K562 (cell line): ENCODE measurements around the gene NTRK3. TPM values are rescaled to one million over a fixed set of nuclear protein-coding genes. Genes with fewer than 3 reads are reported as not detected.

ENCODE experiments used
- ATAC-seq: fragments of 200-7000 bp; cut with Tn5 transposase; 3 replicates; pipeline ENCODE4 v1.9.1; 2020; ENCODE audit warnings: moderate library complexity
- BruUV-seq: library from RNA; stranded (reverse); fragments of 400-500 nt; replicated peaks from 2 replicates; lab custom pipeline; 2021; lab: Mats Ljungman, UMichigan
- CTCF ChIA-PET: fragments of 300-600 bp; formaldehyde crosslinking; extraction: SDS; loops from one replicate; lab custom pipeline; 2021; ENCODE audit warnings: low intra/inter-chr PET ratio; lab: Yijun Ruan, JAX
- POLR2A ChIA-PET: fragments of 300-600, 350-650 bp; sonication (Branson Sonifier 250); formaldehyde crosslinking; extraction: SDS; loops from one replicate; lab custom pipeline; 2021; ENCODE audit warnings: antibody characterized with exemption, inconsistent platforms; lab: Yijun Ruan, JAX
- DNase-seq, 4 experiments: peaks; one replicate each; pipeline versions ENCODE4 v3.0.0 to v3.0.0-alpha.2; 2011 to 2018; ENCODE audit warnings: low spot score in 3 of 4, mixed read lengths in 3 of 4; ENCODE audit errors: extremely low read depth in 1 of 4
- FAIRE-seq: peaks from 2 replicates; lab custom pipeline; 2011; peaks lifted over from hg19 to GRCh38; lab: Jason Lieb, UNC
- H2AFZ ChIP-seq: 2 replicates; pipeline ENCODE4 v1.6.0; 2011; ENCODE audit warnings: low read depth, low read length, control low read depth, inconsistent platforms
- H3K27ac ChIP-seq: fragments of 200-600 bp; 3 replicates; pipeline ENCODE4 v1.8.0; 2011; ENCODE audit warnings: low read depth, mild to moderate bottlenecking, control low read depth, inconsistent platforms, low read length, moderate library complexity, mixed read lengths; ENCODE audit errors: extremely low read depth
- H3K27me3 ChIP-seq, 2 experiments: fragments of 300-600 bp in 1 of 2; 2 replicates in 1 of 2; 3 replicates in 1 of 2; pipeline versions ENCODE4 v1.6.0 to v1.8.0; 2011; ENCODE audit warnings: inconsistent platforms in 2 of 2, low read length in 2 of 2, mild to moderate bottlenecking in 1 of 2, mixed read lengths in 1 of 2, moderate library complexity in 1 of 2; ENCODE audit not compliant: control insufficient read depth in 2 of 2, insufficient read depth in 2 of 2
- H3K36me3 ChIP-seq: fragments of 300-600 bp; 3 replicates; pipeline ENCODE4 v1.8.0; 2011; ENCODE audit warnings: mild to moderate bottlenecking, low read length, inconsistent platforms; ENCODE audit not compliant: control insufficient read depth, insufficient read depth
- H3K4me1 ChIP-seq, 2 experiments: fragments of 200-600 bp in 1 of 2; replicated peaks in 1 of 2; 2 replicates in 1 of 2; 3 replicates in 1 of 2; pipeline versions ENCODE4 v1.5.1 to v1.8.0; 2011; ENCODE audit warnings: inconsistent platforms in 2 of 2, low read length in 2 of 2, mild to moderate bottlenecking in 1 of 2, mixed read lengths in 1 of 2, moderate library complexity in 1 of 2; ENCODE audit not compliant: control insufficient read depth in 2 of 2, insufficient read depth in 2 of 2
- H3K4me2 ChIP-seq: 2 replicates; pipeline ENCODE4 v1.6.1; 2011; ENCODE audit warnings: low read length, control low read depth, inconsistent platforms, mixed read lengths; ENCODE audit not compliant: insufficient read depth
- H3K4me3 ChIP-seq: fragments of 200-600 bp; sonication (generic), shearing (Covaris generic); 2 replicates; pipeline ENCODE4 v1.5.1; 2016; ENCODE audit warnings: control low read depth, inconsistent platforms
- H3K79me2 ChIP-seq: fragments of 200-600 bp; 3 replicates; pipeline ENCODE4 v1.8.0; 2011; ENCODE audit warnings: low read length, inconsistent platforms; ENCODE audit not compliant: control insufficient read depth, insufficient read depth
- H3K9ac ChIP-seq, 2 experiments: 2 replicates each; pipeline versions ENCODE4 v1.6.0 to v1.6.1; 2011; ENCODE audit warnings: low read depth in 2 of 2, low read length in 2 of 2, control low read depth in 1 of 2, inconsistent platforms in 1 of 2, mild to moderate bottlenecking in 1 of 2, mixed read lengths in 1 of 2; ENCODE audit not compliant: insufficient read depth in 1 of 2
- H3K9me1 ChIP-seq: one replicate; pipeline ENCODE4 v1.6.0; 2011; ENCODE audit warnings: inconsistent platforms, mild to moderate bottlenecking, low read length, moderate library complexity; ENCODE audit not compliant: control insufficient read depth, insufficient read depth
- H3K9me3 ChIP-seq: replicated peaks from 2 replicates; pipeline ENCODE4 v1.5.1; 2011; ENCODE audit warnings: low read depth, low read length, inconsistent platforms; ENCODE audit not compliant: control insufficient read depth, insufficient read depth
- H4K20me1 ChIP-seq: replicated peaks from 2 replicates; pipeline ENCODE4 v1.6.1; 2011; ENCODE audit warnings: low read length, inconsistent platforms, mixed read lengths; ENCODE audit not compliant: control insufficient read depth, insufficient read depth
- CC2D1A ChIP-seq: fragments of 450-650 bp; IDR thresholded peaks from 2 replicates; pipeline ENCODE4 v1.6.1; 2017; ENCODE audit warnings: mild to moderate bottlenecking
- KAT2B ChIP-seq: IDR thresholded peaks from one replicate; pipeline ENCODE4 v1.6.1; 2012; ENCODE audit warnings: low read depth, mild to moderate bottlenecking, control low read depth, inconsistent platforms, low read length, moderate library complexity
- MTF1 ChIP-seq: fragments of 250-450 bp; sonication (Bioruptor Pico); IDR thresholded peaks from 2 replicates; pipeline ENCODE4 v1.9.0; 2021; ENCODE audit warnings: moderate library complexity, mild to moderate bottlenecking, inconsistent platforms, borderline replicate concordance
- ZNF23 ChIP-seq: fragments of 250-450 bp; sonication (Bioruptor Pico); IDR thresholded peaks from 2 replicates; pipeline ENCODE4 v1.4.0; 2020; ENCODE audit warnings: mild to moderate bottlenecking
- ZNF589 ChIP-seq: fragments of 200-800 bp; sonication (Bioruptor generic); IDR thresholded peaks from 2 replicates; pipeline ENCODE4 v1.6.1; 2016; ENCODE audit warnings: low read depth, missing genetic modification characterization, missing compliant biosample characterization
- WGBS: fragments of 100-300 bp; shearing (Covaris generic); methylation state at CpG from one replicate; pipeline ENCODE4 v1.1.6; 2016; ENCODE audit warnings: low coverage, mixed read lengths; ENCODE audit not compliant: insufficient coverage; ENCODE audit errors: missing lambda C conversion rate; 5-methylcytosine and 5-hydroxymethylcytosine counted together
- in situ Hi-C: fragments of 300-500 bp; cut with MboI; formaldehyde crosslinking; loops from 4 replicates; pipeline ENCODE4 v1.15.0; 2018; ENCODE audit warnings: inconsistent platforms, mixed read lengths
- intact Hi-C: fragments of 100-400 bp; cut with micrococcal nuclease; formaldehyde crosslinking; loops from 2 replicates; pipeline ENCODE4 v1.14.2; 2022
- polyA plus RNA-seq, 8 experiments: library from polyadenylated mRNA; depleted of rRNA in 4 of 8; stranded (reverse) in 5 of 8; unstranded in 3 of 8; fragments of >200 nt; fragmentation: Nextera tagmentation in 2 of 8; fragmentation: Illumina TruSeq in 1 of 8; extraction: Ambion mirVana in 2 of 8; extraction: Trizol in 1 of 8; gene quantifications; 2 replicates each; pipeline versions ENCODE4 v1.2.1 to v1.2.3, GENCODE V29; 2011 to 2014; ENCODE audit warnings: inconsistent platforms in 1 of 8, missing spikeins in 1 of 8
- total RNA-seq, 7 experiments: library from RNA; depleted of rRNA in 6 of 7; stranded (reverse); fragments of >200 nt in 6 of 7; fragmentation: Illumina TruSeq in 2 of 7; extraction: Trizol in 2 of 7; gene quantifications; 2 replicates each; pipeline versions ENCODE4 v1.2.1 to v1.2.3, GENCODE V29; 2011 to 2021; ENCODE audit warnings: low replicate concordance in 1 of 7
- TF ChIP-seq, protein P1 (sequence below): fragments of 450-650 bp; formaldehyde crosslinking; IDR thresholded peaks from 2 replicates; pipeline ENCODE4 v1.4.0; 2020; ENCODE audit warnings: mild to moderate bottlenecking, mixed read lengths
- TF ChIP-seq, protein P2 (sequence below): fragments of 450-650 bp; IDR thresholded peaks from 2 replicates; pipeline ENCODE4 v1.6.1; 2016; ENCODE audit warnings: mild to moderate bottlenecking, moderate library complexity
- TF ChIP-seq, protein P3 (sequence below): sonication (generic); formaldehyde crosslinking; IDR thresholded peaks from 2 replicates; pipeline ENCODE4 v1.8.1; 2023; ENCODE audit warnings: mild to moderate bottlenecking, missing genetic modification reagents, moderate library complexity

NTRK3 gene
- total and polyA plus RNA-seq, 9 of the 15 experiments (the other 6 are each of a cell fraction or from before 2014, with no cell fraction given) = 0.11 to 0.13 TPM; not detected in 7

DNA sequence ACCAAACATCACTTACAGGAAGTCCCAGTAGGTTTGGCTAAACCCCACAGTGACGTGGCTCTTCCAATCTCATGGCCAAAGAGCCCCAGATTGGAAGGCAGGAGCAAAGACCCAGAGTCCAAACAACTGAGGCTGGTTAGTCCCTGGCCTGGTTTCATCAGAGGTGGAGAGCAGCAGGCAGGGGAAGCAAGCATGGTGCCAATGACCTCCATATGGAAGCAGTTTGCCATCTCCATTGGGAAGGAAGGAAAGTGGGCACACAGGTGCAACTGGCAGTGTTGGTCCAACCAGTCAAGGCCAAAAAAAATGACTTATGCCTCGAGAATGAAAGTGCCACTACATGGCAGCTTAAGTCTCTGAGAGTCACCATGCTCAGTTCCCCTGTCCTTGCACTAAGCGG is 175.9 kb downstream of the NTRK3 start:
- DNase-seq = no peak
- no peak overlapping the region for H3K27ac ChIP-seq
- no peaks in the 10 kb centered on the region for H3K4me1 ChIP-seq
- H3K9me1 ChIP-seq = no peaks in the 10 kb centered on the region
- 0% methylated on average over 3 of the region's 3 CpGs for WGBS
- peaks cover 0 to 9% of the 10 kb centered on the region in 2 experiments; a peak in 1 of 5 replicates for H3K27me3 ChIP-seq
- no peak overlapping the region for H3K9ac ChIP-seq
- no peaks in the 10 kb centered on the region for H3K36me3 ChIP-seq
- H3K4me2 ChIP-seq = no peak overlapping the region
- in situ Hi-C loops = no loop called here
- no peak overlapping the region for H3K4me3 ChIP-seq
- BruUV-seq = no TSS peak
- H2AFZ ChIP-seq = no peak overlapping the region
- no peak for ATAC-seq
- ChIA-PET POLR2A (interaction anchor here (0.6 kb wide), 1 partner anchor 9 kb away, joined by 4 read pairs; no protein-coding TSS in a partner anchor), CTCF (no interaction called here)
- intact Hi-C loops = no loop called here
- H3K9me3 ChIP-seq = no peaks in the 10 kb centered on the region
- no peaks in the 10 kb centered on the region for H4K20me1 ChIP-seq
- no peaks in the 10 kb centered on the region for H3K79me2 ChIP-seq
- no peak for FAIRE-seq
- no peak for TF ChIP-seq ZNF23
- TF ChIP-seq, protein P1, sequence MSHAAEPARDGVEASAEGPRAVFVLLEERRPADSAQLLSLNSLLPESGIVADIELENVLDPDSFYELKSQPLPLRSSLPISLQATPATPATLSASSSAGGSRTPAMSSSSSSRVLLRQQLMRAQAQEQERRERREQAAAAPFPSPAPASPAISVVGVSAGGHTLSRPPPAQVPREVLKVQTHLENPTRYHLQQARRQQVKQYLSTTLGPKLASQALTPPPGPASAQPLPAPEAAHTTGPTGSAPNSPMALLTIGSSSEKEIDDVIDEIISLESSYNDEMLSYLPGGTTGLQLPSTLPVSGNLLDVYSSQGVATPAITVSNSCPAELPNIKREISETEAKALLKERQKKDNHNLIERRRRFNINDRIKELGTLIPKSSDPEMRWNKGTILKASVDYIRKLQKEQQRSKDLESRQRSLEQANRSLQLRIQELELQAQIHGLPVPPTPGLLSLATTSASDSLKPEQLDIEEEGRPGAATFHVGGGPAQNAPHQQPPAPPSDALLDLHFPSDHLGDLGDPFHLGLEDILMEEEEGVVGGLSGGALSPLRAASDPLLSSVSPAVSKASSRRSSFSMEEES = no peak
- TF ChIP-seq ZNF589 (CRISPR knock-in tag) = no peak
- TF ChIP-seq MTF1 = no peak
- no peak for TF ChIP-seq CC2D1A
- TF ChIP-seq, protein P2, sequence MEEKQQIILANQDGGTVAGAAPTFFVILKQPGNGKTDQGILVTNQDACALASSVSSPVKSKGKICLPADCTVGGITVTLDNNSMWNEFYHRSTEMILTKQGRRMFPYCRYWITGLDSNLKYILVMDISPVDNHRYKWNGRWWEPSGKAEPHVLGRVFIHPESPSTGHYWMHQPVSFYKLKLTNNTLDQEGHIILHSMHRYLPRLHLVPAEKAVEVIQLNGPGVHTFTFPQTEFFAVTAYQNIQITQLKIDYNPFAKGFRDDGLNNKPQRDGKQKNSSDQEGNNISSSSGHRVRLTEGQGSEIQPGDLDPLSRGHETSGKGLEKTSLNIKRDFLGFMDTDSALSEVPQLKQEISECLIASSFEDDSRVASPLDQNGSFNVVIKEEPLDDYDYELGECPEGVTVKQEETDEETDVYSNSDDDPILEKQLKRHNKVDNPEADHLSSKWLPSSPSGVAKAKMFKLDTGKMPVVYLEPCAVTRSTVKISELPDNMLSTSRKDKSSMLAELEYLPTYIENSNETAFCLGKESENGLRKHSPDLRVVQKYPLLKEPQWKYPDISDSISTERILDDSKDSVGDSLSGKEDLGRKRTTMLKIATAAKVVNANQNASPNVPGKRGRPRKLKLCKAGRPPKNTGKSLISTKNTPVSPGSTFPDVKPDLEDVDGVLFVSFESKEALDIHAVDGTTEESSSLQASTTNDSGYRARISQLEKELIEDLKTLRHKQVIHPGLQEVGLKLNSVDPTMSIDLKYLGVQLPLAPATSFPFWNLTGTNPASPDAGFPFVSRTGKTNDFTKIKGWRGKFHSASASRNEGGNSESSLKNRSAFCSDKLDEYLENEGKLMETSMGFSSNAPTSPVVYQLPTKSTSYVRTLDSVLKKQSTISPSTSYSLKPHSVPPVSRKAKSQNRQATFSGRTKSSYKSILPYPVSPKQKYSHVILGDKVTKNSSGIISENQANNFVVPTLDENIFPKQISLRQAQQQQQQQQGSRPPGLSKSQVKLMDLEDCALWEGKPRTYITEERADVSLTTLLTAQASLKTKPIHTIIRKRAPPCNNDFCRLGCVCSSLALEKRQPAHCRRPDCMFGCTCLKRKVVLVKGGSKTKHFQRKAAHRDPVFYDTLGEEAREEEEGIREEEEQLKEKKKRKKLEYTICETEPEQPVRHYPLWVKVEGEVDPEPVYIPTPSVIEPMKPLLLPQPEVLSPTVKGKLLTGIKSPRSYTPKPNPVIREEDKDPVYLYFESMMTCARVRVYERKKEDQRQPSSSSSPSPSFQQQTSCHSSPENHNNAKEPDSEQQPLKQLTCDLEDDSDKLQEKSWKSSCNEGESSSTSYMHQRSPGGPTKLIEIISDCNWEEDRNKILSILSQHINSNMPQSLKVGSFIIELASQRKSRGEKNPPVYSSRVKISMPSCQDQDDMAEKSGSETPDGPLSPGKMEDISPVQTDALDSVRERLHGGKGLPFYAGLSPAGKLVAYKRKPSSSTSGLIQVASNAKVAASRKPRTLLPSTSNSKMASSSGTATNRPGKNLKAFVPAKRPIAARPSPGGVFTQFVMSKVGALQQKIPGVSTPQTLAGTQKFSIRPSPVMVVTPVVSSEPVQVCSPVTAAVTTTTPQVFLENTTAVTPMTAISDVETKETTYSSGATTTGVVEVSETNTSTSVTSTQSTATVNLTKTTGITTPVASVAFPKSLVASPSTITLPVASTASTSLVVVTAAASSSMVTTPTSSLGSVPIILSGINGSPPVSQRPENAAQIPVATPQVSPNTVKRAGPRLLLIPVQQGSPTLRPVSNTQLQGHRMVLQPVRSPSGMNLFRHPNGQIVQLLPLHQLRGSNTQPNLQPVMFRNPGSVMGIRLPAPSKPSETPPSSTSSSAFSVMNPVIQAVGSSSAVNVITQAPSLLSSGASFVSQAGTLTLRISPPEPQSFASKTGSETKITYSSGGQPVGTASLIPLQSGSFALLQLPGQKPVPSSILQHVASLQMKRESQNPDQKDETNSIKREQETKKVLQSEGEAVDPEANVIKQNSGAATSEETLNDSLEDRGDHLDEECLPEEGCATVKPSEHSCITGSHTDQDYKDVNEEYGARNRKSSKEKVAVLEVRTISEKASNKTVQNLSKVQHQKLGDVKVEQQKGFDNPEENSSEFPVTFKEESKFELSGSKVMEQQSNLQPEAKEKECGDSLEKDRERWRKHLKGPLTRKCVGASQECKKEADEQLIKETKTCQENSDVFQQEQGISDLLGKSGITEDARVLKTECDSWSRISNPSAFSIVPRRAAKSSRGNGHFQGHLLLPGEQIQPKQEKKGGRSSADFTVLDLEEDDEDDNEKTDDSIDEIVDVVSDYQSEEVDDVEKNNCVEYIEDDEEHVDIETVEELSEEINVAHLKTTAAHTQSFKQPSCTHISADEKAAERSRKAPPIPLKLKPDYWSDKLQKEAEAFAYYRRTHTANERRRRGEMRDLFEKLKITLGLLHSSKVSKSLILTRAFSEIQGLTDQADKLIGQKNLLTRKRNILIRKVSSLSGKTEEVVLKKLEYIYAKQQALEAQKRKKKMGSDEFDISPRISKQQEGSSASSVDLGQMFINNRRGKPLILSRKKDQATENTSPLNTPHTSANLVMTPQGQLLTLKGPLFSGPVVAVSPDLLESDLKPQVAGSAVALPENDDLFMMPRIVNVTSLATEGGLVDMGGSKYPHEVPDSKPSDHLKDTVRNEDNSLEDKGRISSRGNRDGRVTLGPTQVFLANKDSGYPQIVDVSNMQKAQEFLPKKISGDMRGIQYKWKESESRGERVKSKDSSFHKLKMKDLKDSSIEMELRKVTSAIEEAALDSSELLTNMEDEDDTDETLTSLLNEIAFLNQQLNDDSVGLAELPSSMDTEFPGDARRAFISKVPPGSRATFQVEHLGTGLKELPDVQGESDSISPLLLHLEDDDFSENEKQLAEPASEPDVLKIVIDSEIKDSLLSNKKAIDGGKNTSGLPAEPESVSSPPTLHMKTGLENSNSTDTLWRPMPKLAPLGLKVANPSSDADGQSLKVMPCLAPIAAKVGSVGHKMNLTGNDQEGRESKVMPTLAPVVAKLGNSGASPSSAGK = no peak
- no peak for TF ChIP-seq KAT2B
- TF ChIP-seq, protein P3, sequence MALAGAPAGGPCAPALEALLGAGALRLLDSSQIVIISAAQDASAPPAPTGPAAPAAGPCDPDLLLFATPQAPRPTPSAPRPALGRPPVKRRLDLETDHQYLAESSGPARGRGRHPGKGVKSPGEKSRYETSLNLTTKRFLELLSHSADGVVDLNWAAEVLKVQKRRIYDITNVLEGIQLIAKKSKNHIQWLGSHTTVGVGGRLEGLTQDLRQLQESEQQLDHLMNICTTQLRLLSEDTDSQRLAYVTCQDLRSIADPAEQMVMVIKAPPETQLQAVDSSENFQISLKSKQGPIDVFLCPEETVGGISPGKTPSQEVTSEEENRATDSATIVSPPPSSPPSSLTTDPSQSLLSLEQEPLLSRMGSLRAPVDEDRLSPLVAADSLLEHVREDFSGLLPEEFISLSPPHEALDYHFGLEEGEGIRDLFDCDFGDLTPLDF (CRISPR knock-in tag) = no peak
